Measurements from ENCODE around the gene ESCO1.
"Not testable (repeated sequence)": the region's sequence is repeated elsewhere in the genome, so short reads cannot be mapped to it uniquely, and the experiment has no call there.

ESCO1 gene

DNA sequence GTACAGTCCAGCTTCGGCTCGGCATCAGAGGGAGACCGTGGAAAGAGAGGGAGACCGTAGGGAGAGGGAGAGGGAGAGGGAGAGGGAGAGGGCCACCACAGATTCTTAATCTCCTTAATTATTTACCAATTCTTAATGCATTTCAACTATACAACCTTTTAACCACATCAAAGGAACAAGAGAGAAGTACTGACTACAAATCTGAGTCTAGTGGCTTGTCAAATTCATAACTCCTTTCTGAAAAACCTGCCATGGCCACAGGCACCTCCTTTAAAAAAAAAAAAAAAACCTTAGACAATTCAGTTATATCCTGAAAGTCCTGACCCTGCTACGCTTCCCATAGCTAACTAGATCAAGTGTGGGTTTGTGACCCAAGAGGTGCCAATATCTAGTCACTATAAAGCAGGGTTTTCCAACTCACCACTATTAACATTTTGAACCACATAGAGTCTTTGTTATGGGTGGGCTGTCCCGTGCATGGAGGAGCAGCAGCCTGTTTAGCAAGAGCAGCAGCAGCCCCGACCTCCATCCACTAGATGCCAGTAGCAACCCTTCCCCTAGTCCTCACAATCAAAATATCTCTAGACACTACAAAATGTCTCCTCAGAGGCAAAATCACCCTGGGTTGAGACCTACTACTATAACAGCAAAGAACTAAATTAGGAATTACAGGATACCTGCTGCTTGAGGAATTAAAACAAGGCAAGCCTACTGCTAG lies 6.8 kb downstream of the ESCO1 start:
- no peak for DNase-seq
- H3K36me3 ChIP-seq: no peaks in the 10 kb centered on the region
- H3K4me3 ChIP-seq (ENCODE audit: low read depth, low read length): no peak overlapping the region
- H3K4me1 ChIP-seq: no peaks in the 10 kb centered on the region
- H3K9me3 ChIP-seq: no peaks in the 10 kb centered on the region
- TF ChIP-seq, protein P1, sequence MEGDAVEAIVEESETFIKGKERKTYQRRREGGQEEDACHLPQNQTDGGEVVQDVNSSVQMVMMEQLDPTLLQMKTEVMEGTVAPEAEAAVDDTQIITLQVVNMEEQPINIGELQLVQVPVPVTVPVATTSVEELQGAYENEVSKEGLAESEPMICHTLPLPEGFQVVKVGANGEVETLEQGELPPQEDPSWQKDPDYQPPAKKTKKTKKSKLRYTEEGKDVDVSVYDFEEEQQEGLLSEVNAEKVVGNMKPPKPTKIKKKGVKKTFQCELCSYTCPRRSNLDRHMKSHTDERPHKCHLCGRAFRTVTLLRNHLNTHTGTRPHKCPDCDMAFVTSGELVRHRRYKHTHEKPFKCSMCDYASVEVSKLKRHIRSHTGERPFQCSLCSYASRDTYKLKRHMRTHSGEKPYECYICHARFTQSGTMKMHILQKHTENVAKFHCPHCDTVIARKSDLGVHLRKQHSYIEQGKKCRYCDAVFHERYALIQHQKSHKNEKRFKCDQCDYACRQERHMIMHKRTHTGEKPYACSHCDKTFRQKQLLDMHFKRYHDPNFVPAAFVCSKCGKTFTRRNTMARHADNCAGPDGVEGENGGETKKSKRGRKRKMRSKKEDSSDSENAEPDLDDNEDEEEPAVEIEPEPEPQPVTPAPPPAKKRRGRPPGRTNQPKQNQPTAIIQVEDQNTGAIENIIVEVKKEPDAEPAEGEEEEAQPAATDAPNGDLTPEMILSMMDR (IDR thresholded peaks at IDR 0.05; ENCODE audit: low read depth, low read length): no peak
- no peaks in the 10 kb centered on the region for H3K27me3 ChIP-seq

DNA sequence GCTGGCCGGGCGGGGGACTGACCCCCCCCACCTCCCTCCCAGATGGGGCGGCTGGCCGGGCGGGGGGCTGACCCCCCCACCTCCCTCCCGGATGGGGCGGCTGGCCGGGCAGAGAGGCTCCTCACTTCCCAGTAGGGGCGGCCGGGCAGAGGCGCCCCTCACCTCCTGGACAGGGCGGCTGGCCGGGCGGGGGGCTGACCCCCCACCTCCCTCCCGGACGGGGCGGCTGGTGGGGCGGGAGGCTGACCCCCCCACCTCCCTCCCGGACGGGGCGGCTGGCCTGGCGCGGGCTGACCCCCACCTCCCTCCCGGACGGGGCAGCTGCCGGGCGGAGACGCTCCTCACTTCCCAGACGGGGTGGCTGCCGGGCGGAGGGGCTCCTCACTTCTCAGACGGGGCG lies 8.1 kb downstream of the ESCO1 start:
- not testable (repeated sequence) for H3K4me1 ChIP-seq; H3K9me3 ChIP-seq; DNase-seq; H3K36me3 ChIP-seq; H3K27me3 ChIP-seq; H3K4me3 ChIP-seq (ENCODE audit: low read depth, low read length)

DNA sequence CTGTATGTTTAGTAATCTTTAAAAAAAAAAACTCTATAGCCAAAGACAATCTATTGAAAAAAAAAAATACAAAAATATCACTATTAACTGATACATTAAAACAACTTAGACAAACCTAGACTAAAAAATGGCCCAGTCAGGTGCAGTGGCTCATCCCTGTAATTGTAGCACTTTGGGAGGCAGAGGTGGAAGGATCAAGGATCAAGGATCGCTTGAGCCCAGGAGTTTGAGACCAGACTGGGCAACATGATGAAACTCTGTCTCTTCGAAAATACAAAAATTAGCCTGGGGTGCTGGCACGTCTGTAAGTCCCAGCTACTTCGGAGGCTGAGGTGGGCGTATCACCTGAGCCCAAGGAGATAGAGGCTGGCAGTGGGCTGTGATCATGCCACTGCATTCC lies 16.1 kb downstream of the ESCO1 start:
- Histone ChIP-seq H3K27me3 (no peaks in the 10 kb centered on the region), H3K4me1 (no peaks in the 10 kb centered on the region), H3K9me3 (no peaks in the 10 kb centered on the region), H3K36me3 (no peaks in the 10 kb centered on the region), H3K4me3 (ENCODE audit: low read depth, low read length) (no peak overlapping the region)
- TF ChIP-seq, protein P1 (IDR thresholded peaks at IDR 0.05; ENCODE audit: low read depth, low read length): no peak
- DNase-seq: no peak

DNA sequence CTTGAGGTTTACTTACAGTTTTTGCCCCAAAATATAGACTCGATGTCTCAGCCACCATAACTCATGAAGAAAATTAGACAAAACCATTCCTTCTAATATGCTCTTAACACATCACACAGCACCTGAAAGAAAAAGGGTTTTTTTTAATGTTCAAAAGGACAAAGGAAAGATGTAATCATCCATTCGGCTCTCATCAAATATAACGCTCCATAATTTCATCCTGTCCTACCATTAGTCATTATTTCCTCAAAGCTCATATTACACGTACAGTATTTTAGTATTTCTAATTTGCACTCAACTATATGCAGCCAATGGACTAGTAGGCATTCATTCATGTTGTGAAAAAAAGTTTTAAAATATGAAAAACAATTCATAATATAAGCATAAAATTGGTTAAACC lies 24.8 kb downstream of the ESCO1 start:
- DNase-seq: no peak
- H3K4me3 ChIP-seq (ENCODE audit: low read depth, low read length): no peak overlapping the region
- TF ChIP-seq, protein P1 (IDR thresholded peaks at IDR 0.05; ENCODE audit: low read depth, low read length): no peak
- no peaks in the 10 kb centered on the region for H3K36me3 ChIP-seq
- no peaks in the 10 kb centered on the region for H3K27me3 ChIP-seq
- H3K9me3 ChIP-seq: no peaks in the 10 kb centered on the region
- H3K4me1 ChIP-seq: no peaks in the 10 kb centered on the region

DNA sequence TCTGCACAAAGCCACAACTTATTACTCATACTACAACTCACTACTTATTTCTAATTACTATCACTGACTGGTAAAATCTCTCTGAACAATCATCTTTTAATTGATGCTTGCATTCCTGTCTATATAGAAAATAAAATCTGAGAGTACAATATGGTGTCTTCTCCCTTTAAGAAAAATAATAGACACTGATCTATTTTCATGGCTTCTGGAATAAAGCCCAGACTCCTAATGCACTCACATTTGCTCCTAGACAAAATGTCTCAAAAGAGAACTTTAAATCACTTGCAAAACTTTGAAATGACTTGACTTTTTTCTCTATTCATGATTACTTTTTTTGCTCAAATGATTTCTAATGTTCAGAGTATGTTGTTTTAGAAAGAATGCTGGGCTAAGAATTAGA lies 28.7 kb downstream of the ESCO1 start:
- Histone ChIP-seq H3K27me3 (no peaks in the 10 kb centered on the region), H3K36me3 (no peaks in the 10 kb centered on the region), H3K4me1 (no peaks in the 10 kb centered on the region), H3K9me3 (no peaks in the 10 kb centered on the region), H3K4me3 (ENCODE audit: low read depth, low read length) (no peak overlapping the region)
- DNase-seq: no peak
- TF ChIP-seq, protein P1 (IDR thresholded peaks at IDR 0.05; ENCODE audit: low read depth, low read length): no peak

DNA sequence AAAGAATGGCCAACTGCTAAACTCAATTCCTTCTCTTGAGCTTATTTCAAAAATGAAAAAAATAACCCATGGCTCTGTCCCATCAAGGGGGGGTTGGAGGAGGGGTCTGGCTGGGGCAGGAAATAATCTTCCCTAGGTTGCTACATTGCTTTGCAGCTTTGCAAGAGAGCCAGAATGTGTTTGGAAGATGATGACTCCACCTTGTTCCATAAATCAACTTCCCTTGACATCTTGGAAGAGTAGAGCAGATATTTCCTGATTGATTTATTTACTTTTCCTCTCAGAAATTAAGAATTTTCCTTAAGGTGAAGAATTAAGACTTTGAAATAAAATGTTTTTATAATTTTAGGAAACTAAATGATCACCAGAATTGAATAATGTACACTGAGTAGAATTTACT lies 41.3 kb downstream of the ESCO1 start:
- H3K36me3 ChIP-seq: no peaks in the 10 kb centered on the region
- DNase-seq: no peak
- no peaks in the 10 kb centered on the region for H3K9me3 ChIP-seq
- no peaks in the 10 kb centered on the region for H3K27me3 ChIP-seq
- H3K4me3 ChIP-seq (ENCODE audit: low read depth, low read length): no peak overlapping the region
- H3K4me1 ChIP-seq: no peaks in the 10 kb centered on the region
- TF ChIP-seq, protein P1 (IDR thresholded peaks at IDR 0.05; ENCODE audit: low read depth, low read length): no peak

Measured in BE2C (cell line).